GM23248 (cell line): ENCODE data around the gene TAF1B. TPM values are rescaled to one million over a fixed set of nuclear protein-coding genes. Genes with fewer than 3 reads are reported as not detected.

Experiments
- DNase-seq: peaks from one replicate; pipeline ENCODE4 v3.0.0-alpha.2; 2015
- H2AFZ ChIP-seq: fragments of 200-600 bp; sonication (generic); 2 replicates; pipeline ENCODE4 v1.6.1; 2016; ENCODE audit warnings: antibody characterized with exemption
- H3F3A ChIP-seq: fragments of 200-600 bp; sonication (generic); 2 replicates; pipeline ENCODE4 v1.6.1; 2016; ENCODE audit warnings: mild to moderate bottlenecking, antibody characterized with exemption, mixed run types; ENCODE audit not compliant: insufficient read depth
- H3K27ac ChIP-seq: fragments of 200-600 bp; sonication (generic); 2 replicates; pipeline ENCODE4 v1.5.1; 2016; ENCODE audit warnings: mild to moderate bottlenecking
- H3K27me3 ChIP-seq: fragments of 200-600 bp; sonication (generic); replicated peaks from 2 replicates; pipeline ENCODE4 v1.6.1; 2016; ENCODE audit warnings: mild to moderate bottlenecking; ENCODE audit not compliant: insufficient read depth
- H3K36me3 ChIP-seq: fragments of 200-600 bp; sonication (generic); 2 replicates; pipeline ENCODE4 v1.6.1; 2016; ENCODE audit warnings: low read depth, mild to moderate bottlenecking
- H3K4me1 ChIP-seq: fragments of 200-600 bp; sonication (generic); 2 replicates; pipeline ENCODE4 v1.6.1; 2016; ENCODE audit warnings: mild to moderate bottlenecking; ENCODE audit not compliant: insufficient read depth
- H3K4me2 ChIP-seq: fragments of 200-600 bp; sonication (generic); one replicate; pipeline ENCODE4 v1.6.1; 2016; ENCODE audit warnings: mild to moderate bottlenecking; ENCODE audit not compliant: unreplicated experiment
- H3K4me3 ChIP-seq: fragments of 200-600 bp; sonication (generic); 2 replicates; pipeline ENCODE4 v1.5.1; 2016; ENCODE audit warnings: mild to moderate bottlenecking
- H3K79me2 ChIP-seq: fragments of 200-600 bp; sonication (generic); 2 replicates; pipeline ENCODE4 v1.6.1; 2016; ENCODE audit warnings: mild to moderate bottlenecking; ENCODE audit not compliant: insufficient read depth
- H3K9ac ChIP-seq: fragments of 200-600 bp; sonication (generic); 2 replicates; pipeline ENCODE4 v1.6.1; 2016; ENCODE audit warnings: mild to moderate bottlenecking
- H3K9me2 ChIP-seq: fragments of 200-600 bp; sonication (generic); 2 replicates; pipeline ENCODE4 v1.6.1; 2016; ENCODE audit warnings: mixed run types, mild to moderate bottlenecking, moderate library complexity; ENCODE audit not compliant: insufficient read depth
- H3K9me3 ChIP-seq: fragments of 200-600 bp; sonication (generic); one replicate; pipeline ENCODE4 v1.6.1; 2017; ENCODE audit warnings: low read depth
- H4K20me1 ChIP-seq: fragments of 200-600 bp; sonication (generic); 2 replicates; pipeline ENCODE4 v1.6.0; 2016; ENCODE audit not compliant: insufficient read depth
- EZH2 ChIP-seq: fragments of 200-600 bp; sonication (generic); IDR thresholded peaks from 2 replicates; pipeline ENCODE4 v1.6.1; 2018; ENCODE audit warnings: antibody characterized with exemption, mild to moderate bottlenecking; ENCODE audit not compliant: insufficient read depth, poor library complexity, severe bottlenecking
- EZH2phosphoT487 ChIP-seq: fragments of 200-600 bp; sonication (generic); IDR thresholded peaks from 2 replicates; pipeline ENCODE4 v1.6.1; 2018; ENCODE audit warnings: antibody characterized with exemption, moderate library complexity, mild to moderate bottlenecking, low read depth; ENCODE audit not compliant: insufficient read depth
- WGBS, 2 experiments: methylation state at CpG; one replicate each; pipeline ENCODE4 v1.1.6; 2015 to 2017; ENCODE audit warnings: low lambda C conversion rate in 2 of 2, low coverage in 1 of 2; ENCODE audit errors: missing lambda C conversion rate in 2 of 2; 5-methylcytosine and 5-hydroxymethylcytosine counted together
- in situ Hi-C: fragments of 300-500 bp; cut with MboI; formaldehyde crosslinking; loops from 2 replicates; pipeline ENCODE4 v1.15.0; 2020
- polyA plus RNA-seq: library from polyadenylated mRNA; unstranded; fragments of >200 nt; fragmentation: Nextera tagmentation; extraction: Ambion mirVana; gene quantifications from 2 replicates; pipeline ENCODE4 v1.2.1, GENCODE V29; 2016
- total RNA-seq: library from RNA; depleted of rRNA; stranded (reverse); fragments of >200 nt; shearing (Covaris generic); gene quantifications from 2 replicates; pipeline ENCODE4 v1.2.3, GENCODE V29; 2014

The TAF1B gene
- total and polyA plus RNA-seq, 2 experiments from 2014 or later: 16.6 to 27.0 TPM

GRCh38 chr2:9883897-9884296 lies 40.6 kb downstream of the TAF1B start:
- no peak overlapping the region for H3K4me3 ChIP-seq
- H4K20me1 ChIP-seq: no peaks in the 10 kb centered on the region
- H3K27ac ChIP-seq: no peak overlapping the region
- no peak for TF ChIP-seq EZH2phosphoT487
- TF ChIP-seq EZH2: no peak
- H3K36me3 ChIP-seq: peaks cover 7% of the 10 kb centered on the region; the same call in 1 of the 2 replicates
- WGBS, 2 experiments: 94 to 96% methylated on average over 17 of the region's 17 CpGs
- peaks cover 24% of the 10 kb centered on the region for H3F3A ChIP-seq
- H3K79me2 ChIP-seq: no peaks in the 10 kb centered on the region
- peaks cover 13% of the 10 kb centered on the region for H3K4me1 ChIP-seq
- H3K9ac ChIP-seq: no peak overlapping the region
- no peaks in the 10 kb centered on the region for H3K9me2 ChIP-seq
- H3K9me3 ChIP-seq: peaks cover 5% of the 10 kb centered on the region
- DNase-seq: no peak
- no peak overlapping the region for H3K4me2 ChIP-seq
- in situ Hi-C loops: no loop called here
- H3K27me3 ChIP-seq: no peaks in the 10 kb centered on the region
- no peak overlapping the region for H2AFZ ChIP-seq

- Histone ChIP-seq H3K27ac (no peak overlapping the region), H3K9me2 (no peaks in the 10 kb centered on the region), H3K4me1 (peaks cover 13% of the 10 kb centered on the region), H3K36me3 (peaks cover 7% of the 10 kb centered on the region), H3K79me2 (no peaks in the 10 kb centered on the region), H3K4me2 (no peak overlapping the region), H3K4me3 (no peak overlapping the region), H3K9me3 (peaks cover 5% of the 10 kb centered on the region), H3F3A (peaks cover 24% of the 10 kb centered on the region), H4K20me1 (no peaks in the 10 kb centered on the region), H3K27me3 (no peaks in the 10 kb centered on the region), H3K9ac (no peak overlapping the region), H2AFZ (no peak overlapping the region)
- TF ChIP-seq EZH2phosphoT487: no peak
- no peak for TF ChIP-seq EZH2
- no peak for DNase-seq
- in situ Hi-C loops: no loop called here
- WGBS, 2 experiments: 96 to 100% methylated on average over 6 of the region's 6 CpGs
These were observed 41.2 kb downstream of the TAF1B start for GRCh38 chr2:9884436-9884835.

GRCh38 chr2:9885036-9885684 lies 41.9 kb downstream of the TAF1B start:
- Histone ChIP-seq H3K27me3 (no peaks in the 10 kb centered on the region), H3K9me3 (peaks cover 5% of the 10 kb centered on the region), H3K4me2 (peak overlapping the region; percentile 9), H3K4me3 (no peak overlapping the region), H3F3A (peaks cover 24% of the 10 kb centered on the region), H4K20me1 (no peaks in the 10 kb centered on the region), H3K36me3 (peaks cover 7% of the 10 kb centered on the region; the same call in 1 of the 2 replicates), H3K4me1 (peaks cover 13% of the 10 kb centered on the region), H3K9me2 (no peaks in the 10 kb centered on the region), H3K27ac (0 out of 2 replicates have a peak overlapping the region, but pooled peaks have one; percentile 12), H3K9ac (no peak overlapping the region), H3K79me2 (no peaks in the 10 kb centered on the region), H2AFZ (no peak overlapping the region)
- DNase-seq: peak; percentile 46
- 76 to 80% methylated on average over 4 of the region's 4 CpGs for WGBS, 2 experiments
- TF ChIP-seq EZH2phosphoT487 (no peak), EZH2 (no peak)
- in situ Hi-C loops: no loop called here

- 88 to 93% methylated on average over 1 of the region's 1 CpG for WGBS, 2 experiments
- H3K9ac ChIP-seq: no peak overlapping the region
- peaks cover 13% of the 10 kb centered on the region for H3K4me1 ChIP-seq
- peaks cover 24% of the 10 kb centered on the region for H3F3A ChIP-seq
- H3K4me3 ChIP-seq: no peak overlapping the region
- no peaks in the 10 kb centered on the region for H3K79me2 ChIP-seq
- no peak for DNase-seq
- H3K27ac ChIP-seq: no peak overlapping the region
- TF ChIP-seq EZH2 (no peak), EZH2phosphoT487 (no peak)
- H2AFZ ChIP-seq: no peak overlapping the region
- no peaks in the 10 kb centered on the region for H4K20me1 ChIP-seq
- H3K36me3 ChIP-seq: peaks cover 7% of the 10 kb centered on the region; the same call in 1 of the 2 replicates
- no peaks in the 10 kb centered on the region for H3K9me2 ChIP-seq
- in situ Hi-C loops: no loop called here
- no peak overlapping the region for H3K4me2 ChIP-seq
- peaks cover 5% of the 10 kb centered on the region for H3K9me3 ChIP-seq
- no peaks in the 10 kb centered on the region for H3K27me3 ChIP-seq
These were observed 44.2 kb downstream of the TAF1B start for GRCh38 chr2:9887513-9887912.
